Stimulated activated CD4-positive, alpha-beta T cell treated with anti-CD3 and anti-CD28 coated beads, TNF-alpha, amount 100 ng/mL, for 1 hour (primary cell): ENCODE data around the gene CANX.
A peak's percentile ranks its signal among the peaks of the same experiment; 100 is the strongest.

Source experiments
- DNase-seq, 3 donors: peaks; one replicate each; pipeline ENCODE4 v3.0.0-alpha.2; 2020; ENCODE audit warnings: low read depth in 3 of 3, low spot score in 1 of 3

The CANX gene

DNA sequence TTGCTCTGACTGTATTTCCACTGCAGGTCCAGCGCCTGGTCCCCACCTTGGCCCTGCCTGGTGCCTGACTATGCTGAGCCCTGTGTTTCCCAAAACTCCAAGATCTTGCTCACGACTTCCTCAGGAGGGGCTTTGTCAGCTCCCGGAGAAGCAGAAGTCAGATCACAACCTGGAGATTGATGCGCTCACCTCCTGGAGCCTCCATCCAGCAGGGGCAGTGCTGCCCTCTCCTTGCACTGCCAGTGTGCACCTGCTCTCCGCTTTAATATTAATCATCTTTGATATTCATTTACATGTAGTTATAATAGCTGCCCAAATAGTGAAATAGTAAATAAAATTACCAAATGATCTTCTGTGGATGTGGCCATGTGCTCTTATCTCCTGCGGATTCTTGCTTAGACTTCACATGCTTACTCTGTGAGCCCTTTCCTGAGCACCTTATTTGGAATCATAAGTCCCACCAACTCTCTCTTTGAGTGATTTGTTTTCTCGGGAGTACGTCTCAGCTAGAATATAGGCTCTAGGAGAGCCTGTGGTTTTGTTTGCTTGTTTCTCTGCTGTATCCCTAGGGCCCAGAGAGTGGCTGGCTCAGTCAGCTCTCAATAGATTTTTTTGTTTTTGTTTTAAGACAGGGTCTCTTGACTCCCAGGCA, 51.2 kb downstream of the CANX start:
- DNase-seq = no peak

GRCh38 chr5:179753971-179754370, 55.2 kb downstream of the CANX start:
- DNase-seq = no peak

- no peak for DNase-seq
Observed at GRCh38 chr5:179755022-179755421, 56.3 kb downstream of the CANX start.

GRCh38 chr5:179758955-179759354, 60.2 kb downstream of the CANX start:
- no peak for DNase-seq

DNA sequence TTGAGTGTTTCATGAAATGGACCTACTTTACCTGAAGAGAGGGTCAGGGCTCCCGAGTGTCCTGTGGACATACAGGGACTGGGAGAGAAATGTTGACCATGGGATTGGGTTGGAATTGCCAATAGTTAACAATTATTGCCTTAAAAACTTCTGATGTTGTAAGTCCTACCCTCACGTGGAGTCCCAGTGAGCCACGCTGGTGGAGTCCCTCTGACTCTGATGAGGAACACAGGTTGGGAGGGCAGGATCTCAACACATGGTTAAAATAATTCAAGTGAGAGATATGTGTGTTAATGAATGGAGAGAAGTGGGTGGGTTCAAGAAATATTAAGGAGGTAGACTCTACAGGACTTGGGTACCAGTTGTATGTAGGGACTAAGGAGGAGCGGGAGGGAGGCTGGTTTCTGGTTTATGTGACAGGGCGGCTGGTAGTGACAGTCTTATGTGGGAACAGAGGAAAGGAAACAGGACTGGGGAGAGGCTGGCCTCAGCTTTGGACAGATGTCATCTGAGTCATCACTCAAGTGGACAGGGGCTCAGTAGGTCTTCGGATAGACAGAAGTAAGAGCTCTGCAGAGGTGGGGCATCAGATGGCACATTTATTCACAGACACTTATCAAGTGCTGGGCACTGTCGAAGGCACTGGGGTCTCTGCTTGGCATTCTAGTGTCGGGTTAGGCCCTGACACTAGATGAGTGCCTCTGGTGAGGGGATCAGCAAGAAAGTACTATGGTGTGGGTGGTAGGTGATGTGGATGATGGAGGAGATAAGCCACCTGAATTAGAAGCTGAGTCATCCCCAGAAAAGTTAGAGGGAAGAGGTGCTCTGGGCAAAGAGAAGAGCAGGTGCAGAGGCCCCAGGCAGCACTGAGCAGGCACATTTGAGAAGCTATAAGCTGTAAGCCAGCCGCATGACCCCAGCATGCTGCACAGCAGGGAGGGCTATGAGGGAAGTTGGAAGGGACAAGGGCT, 61.1 kb downstream of the CANX start:
- DNase-seq = peak in 1 of 3 donors; percentile 10

DNA sequence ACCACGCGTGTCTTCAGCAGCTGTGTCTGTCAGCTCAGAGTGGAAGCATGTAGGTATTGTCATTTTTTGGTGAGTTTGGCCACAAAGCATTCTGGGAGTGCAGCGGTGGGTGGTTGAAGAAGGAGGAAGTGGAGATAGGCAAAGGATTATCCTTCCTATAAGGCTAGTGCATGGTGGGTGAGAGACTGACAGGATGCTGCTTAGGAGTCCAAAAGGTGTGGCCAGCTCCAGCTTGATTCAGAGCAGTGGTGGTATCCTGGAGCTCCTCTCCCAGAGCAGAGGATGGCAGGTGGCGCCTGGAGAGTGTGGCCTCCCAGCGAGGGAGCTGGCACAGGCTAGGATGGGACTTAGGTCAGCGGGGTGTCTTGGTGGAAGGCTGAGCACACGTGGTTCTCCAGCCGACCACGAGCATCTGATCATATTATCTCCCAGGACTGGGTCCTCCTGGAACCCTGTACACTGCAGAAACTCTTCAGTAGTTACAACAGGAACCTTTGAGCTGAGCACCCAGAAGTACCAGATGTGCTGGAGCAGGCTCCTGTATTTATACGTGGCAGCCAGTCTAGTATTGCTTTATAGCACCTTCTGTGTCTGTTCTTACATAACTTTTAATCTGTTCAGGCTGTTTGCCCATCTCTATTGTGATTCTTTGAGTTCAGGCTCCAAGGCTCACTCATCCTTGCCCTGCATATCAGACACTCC, 63.5 kb downstream of the CANX start:
- no peak for DNase-seq

GRCh38 chr5:179762781-179763176, 64.0 kb downstream of the CANX start:
- DNase-seq = no peak

GRCh38 chr5:179763215-179763945, 64.6 kb downstream of the CANX start:
- DNase-seq = peak in 2 of 3 donors; percentile 8 to 25

DNA sequence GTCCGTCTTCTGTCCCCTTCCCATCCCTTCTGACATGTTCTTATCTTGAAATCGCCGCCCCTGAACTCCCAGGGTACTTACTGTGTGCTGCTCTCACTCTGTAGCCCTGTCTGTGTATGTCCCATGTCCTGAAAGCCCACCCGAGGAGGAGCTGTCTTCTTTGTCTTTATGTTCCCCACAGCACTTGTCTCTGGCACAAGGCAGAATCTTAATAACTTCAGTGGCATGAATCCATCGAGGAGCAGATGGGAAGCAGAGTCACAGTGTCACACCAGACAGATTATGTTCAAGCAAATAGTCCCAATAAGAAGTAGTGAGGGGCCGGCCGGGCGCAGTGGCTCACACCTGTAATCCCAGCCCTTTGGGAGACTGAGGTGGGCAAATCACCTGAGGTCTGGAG, 65.3 kb downstream of the CANX start:
- DNase-seq = no peak

DNA sequence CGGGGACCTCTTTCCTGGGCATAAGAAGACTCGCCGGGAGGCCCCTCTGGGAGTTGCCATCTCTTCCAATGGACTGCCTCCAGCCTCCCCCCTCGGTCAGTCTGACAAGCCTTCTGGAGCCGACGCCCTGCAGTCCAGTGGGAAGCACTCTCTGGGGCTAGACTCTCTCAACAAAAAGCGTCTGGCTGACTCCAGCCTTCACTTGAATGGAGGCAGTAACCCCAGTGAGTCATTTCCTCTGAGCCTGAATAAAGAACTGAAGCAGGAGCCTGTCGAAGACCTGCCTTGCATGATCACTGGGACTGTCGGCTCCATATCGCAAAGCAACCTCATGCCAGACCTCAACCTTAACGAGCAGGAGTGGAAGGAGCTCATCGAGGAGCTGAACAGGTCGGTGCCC, 66.6 kb downstream of the CANX start:
- no peak for DNase-seq

GRCh38 chr5:179766021-179766725, 67.4 kb downstream of the CANX start:
- DNase-seq = no peak

DNA sequence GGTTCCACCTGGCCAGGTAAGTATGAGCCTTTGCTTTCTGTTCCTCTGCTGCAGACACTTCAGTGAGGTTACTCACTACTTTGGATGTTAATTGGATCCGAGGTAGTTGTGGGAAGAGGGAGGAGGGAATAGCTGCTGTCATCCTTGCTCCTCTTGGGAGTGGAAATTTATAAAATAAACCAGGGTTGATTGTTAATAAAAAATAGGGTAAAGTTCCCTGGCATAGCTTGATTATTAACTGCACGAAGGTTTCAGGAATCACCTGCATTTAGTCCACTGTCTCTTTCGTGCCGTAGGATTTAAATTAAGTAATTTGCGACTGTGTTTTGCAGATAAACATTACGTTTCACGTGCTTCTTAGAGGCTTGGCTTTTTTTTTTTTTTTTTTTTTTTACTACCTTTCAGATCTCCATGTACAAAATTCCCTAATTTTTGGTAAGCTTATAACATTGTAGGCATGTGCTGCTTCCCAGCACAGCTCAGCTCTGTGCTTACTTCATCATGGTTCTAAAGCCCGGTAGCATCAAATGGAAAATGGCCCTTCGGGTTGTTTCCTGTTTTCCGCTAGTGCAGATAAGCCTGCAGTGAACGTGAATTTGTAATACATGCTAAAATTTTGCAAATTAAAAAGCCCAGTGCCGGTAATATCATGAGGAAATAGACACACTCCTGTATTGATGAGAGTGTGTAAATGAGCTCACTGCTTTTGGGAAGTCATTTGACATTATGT, 68.1 kb downstream of the CANX start:
- no peak for DNase-seq

GRCh38 chr5:179767496-179768100, 68.8 kb downstream of the CANX start:
- no peak for DNase-seq

- DNase-seq = no peak
Observed at GRCh38 chr5:179768326-179769085, 69.7 kb downstream of the CANX start.

DNA sequence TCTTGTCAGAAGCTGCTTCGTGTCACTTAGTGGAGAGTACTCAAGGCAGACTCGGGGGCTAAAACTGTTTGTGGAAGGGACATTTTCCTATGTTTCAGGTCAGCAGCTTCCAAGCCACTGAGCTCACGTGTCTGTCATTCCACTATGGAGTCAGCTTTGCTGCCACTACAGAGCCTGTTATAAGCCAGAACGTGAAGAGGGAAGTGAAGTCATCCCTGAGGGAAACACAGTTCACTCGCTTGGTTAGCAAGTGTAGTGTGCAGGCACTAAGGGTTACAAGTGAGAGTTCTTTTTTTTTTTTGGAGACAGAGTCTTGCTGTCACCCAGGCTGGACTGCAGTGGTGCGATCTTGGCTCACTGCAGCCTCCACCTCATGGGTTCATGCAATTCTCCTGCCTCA, 70.5 kb downstream of the CANX start:
- no peak for DNase-seq

- no peak for DNase-seq
Observed at GRCh38 chr5:179769796-179770195, 71.0 kb downstream of the CANX start.

DNA sequence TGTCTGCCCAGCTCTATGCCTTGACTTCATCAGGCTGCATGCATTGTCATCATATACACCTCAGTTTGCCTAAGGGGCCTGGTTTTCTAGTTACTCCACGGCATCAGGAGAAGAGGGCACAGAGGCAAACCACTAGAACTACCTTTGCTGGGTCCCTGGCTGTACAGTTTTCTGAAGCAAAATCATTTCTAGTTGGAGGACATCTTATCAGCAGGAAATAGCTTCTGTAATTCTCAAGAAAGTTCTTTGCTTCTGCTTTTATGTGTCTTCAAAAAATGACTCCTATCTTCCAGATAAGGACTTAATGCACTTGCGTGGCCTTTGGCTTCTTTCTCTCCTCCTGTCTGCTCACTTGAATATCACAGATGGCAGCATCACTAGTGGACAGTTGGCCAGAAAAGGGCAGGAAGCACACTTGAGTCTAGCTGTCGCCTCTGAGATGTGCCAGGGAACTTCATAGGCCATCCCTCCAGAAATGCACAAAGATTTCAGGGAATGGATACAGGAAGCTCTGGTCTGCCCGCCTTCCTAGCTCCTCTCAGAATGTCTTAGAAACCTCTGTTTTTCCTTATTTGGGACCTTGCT, 72.6 kb downstream of the CANX start:
- no peak for DNase-seq

DNA sequence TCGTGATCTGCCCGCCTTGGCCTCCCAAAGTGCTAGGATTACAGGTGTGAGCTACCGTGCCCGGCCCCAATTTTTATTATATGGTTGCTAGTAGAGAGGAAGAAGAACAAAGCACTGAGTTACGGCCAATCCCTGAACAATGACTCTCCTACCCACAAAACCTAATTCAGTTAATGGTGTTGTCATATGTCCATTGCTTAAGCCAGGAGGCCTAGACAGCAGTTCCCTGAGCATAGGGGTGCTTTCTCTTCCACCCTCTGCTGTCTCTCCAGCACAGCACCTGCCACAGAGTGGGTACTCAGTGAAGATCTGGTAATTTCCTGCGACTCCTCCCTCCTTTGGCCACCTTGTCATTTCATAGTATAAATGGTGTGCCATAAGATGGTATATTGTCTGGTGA, 73.6 kb downstream of the CANX start:
- no peak for DNase-seq
